Right forelimb (tissue), 1 donor: ENCODE results near the gene PRSS22.

Experiments used
- DNase-seq: peaks from one replicate; pipeline ENCODE4 v3.0.0-alpha.2; 2018

The PRSS22 gene

GRCh38 chr16:2852003-2852730 is 5.8 kb downstream of the PRSS22 start:
- no peak for DNase-seq

- no peak for DNase-seq
Measured at GRCh38 chr16:2848933-2849725, 8.8 kb downstream of the PRSS22 start.

- no peak for DNase-seq
Measured at GRCh38 chr16:2846511-2847310, 11.3 kb downstream of the PRSS22 start.

GRCh38 chr16:2845116-2845515 is 12.9 kb downstream of the PRSS22 start:
- no peak for DNase-seq

GRCh38 chr16:2843526-2843925 is 14.4 kb downstream of the PRSS22 start:
- no peak for DNase-seq

GRCh38 chr16:2842340-2843000 is 15.5 kb downstream of the PRSS22 start:
- DNase-seq: no peak

GRCh38 chr16:2841606-2842339 is 16.2 kb downstream of the PRSS22 start:
- no peak for DNase-seq

- DNase-seq: no peak
Measured at GRCh38 chr16:2840914-2841313, 17.1 kb downstream of the PRSS22 start.

- DNase-seq: no peak
Measured at GRCh38 chr16:2839650-2840450, 18.1 kb downstream of the PRSS22 start.

- peak; percentile 75 for DNase-seq
Measured at GRCh38 chr16:2838928-2839327, 19.0 kb downstream of the PRSS22 start.

GRCh38 chr16:2836646-2837508 is 21.1 kb downstream of the PRSS22 start:
- DNase-seq: no peak

GRCh38 chr16:2835638-2836493 is 22.1 kb downstream of the PRSS22 start:
- no peak for DNase-seq

- no peak for DNase-seq
Measured at GRCh38 chr16:2834968-2835367, 23.0 kb downstream of the PRSS22 start.

- no peak for DNase-seq
Measured at GRCh38 chr16:2833776-2834175, 24.2 kb downstream of the PRSS22 start.

- DNase-seq: no peak
Measured at GRCh38 chr16:2831203-2831602, 26.8 kb downstream of the PRSS22 start.

GRCh38 chr16:2830355-2830695 is 27.6 kb downstream of the PRSS22 start:
- DNase-seq: no peak

GRCh38 chr16:2829501-2830354 is 28.2 kb downstream of the PRSS22 start, which contains the start of gene ZG16B:
Gene ZG16B (plus strand): TSS chr16:2830303. CDS start chr16:2830442, 139 bp downstream.
- no peak for DNase-seq

GRCh38 chr16:2828876-2829430 is 29.0 kb downstream of the PRSS22 start:
- DNase-seq: no peak
